AG04450 (cell line): ENCODE results near the gene DNPH1. TPM values are rescaled to one million over a fixed set of nuclear protein-coding genes. Genes with fewer than 3 reads are reported as not detected.

Source experiments
- CTCF ChIA-PET: fragments of 300-600, 350-600 bp; formaldehyde crosslinking; extraction: SDS; loops from one replicate; lab custom pipeline; 2022; ENCODE audit warnings: antibody characterized with exemption, inconsistent platforms; lab: Charles Lee
- POLR2A ChIA-PET: fragments of 350-600 bp; formaldehyde crosslinking; extraction: SDS; loops from one replicate; lab custom pipeline; 2021; ENCODE audit warnings: antibody characterized with exemption, inconsistent platforms; lab: Yijun Ruan, JAX
- DNase-seq: peaks from one replicate; pipeline ENCODE4 v3.0.0-alpha.2; 2011; ENCODE audit warnings: low read depth, low spot score
- H3K27ac ChIP-seq: one replicate; pipeline ENCODE4 v1.5.1; 2012; ENCODE audit warnings: low read depth, low read length, control low read depth
- H3K27me3 ChIP-seq: one replicate; pipeline ENCODE4 v1.6.0; 2012; ENCODE audit warnings: low read length; ENCODE audit not compliant: control insufficient read depth, insufficient read depth
- H3K4me3 ChIP-seq: 2 replicates; pipeline ENCODE4 v1.5.1; 2011; ENCODE audit warnings: mild to moderate bottlenecking, low read depth, low read length, control low read depth
- H3K9me3 ChIP-seq: 2 replicates; pipeline ENCODE4 v1.5.1; 2012; ENCODE audit warnings: low read length; ENCODE audit not compliant: control insufficient read depth, insufficient read depth
- polyA plus RNA-seq: library from polyadenylated mRNA; depleted of rRNA; stranded (reverse); fragments of >200 nt; gene quantifications from 2 replicates; pipeline ENCODE4 v1.2.3, GENCODE V29; 2011
- TF ChIP-seq, protein P1 (sequence below): IDR thresholded peaks from 2 replicates; pipeline ENCODE4 v1.5.1; 2011; ENCODE audit warnings: low read depth, low read length, control low read depth, inconsistent platforms

DNPH1 gene
- polyA plus RNA-seq, 1 experiment = 36.9 TPM

DNA sequence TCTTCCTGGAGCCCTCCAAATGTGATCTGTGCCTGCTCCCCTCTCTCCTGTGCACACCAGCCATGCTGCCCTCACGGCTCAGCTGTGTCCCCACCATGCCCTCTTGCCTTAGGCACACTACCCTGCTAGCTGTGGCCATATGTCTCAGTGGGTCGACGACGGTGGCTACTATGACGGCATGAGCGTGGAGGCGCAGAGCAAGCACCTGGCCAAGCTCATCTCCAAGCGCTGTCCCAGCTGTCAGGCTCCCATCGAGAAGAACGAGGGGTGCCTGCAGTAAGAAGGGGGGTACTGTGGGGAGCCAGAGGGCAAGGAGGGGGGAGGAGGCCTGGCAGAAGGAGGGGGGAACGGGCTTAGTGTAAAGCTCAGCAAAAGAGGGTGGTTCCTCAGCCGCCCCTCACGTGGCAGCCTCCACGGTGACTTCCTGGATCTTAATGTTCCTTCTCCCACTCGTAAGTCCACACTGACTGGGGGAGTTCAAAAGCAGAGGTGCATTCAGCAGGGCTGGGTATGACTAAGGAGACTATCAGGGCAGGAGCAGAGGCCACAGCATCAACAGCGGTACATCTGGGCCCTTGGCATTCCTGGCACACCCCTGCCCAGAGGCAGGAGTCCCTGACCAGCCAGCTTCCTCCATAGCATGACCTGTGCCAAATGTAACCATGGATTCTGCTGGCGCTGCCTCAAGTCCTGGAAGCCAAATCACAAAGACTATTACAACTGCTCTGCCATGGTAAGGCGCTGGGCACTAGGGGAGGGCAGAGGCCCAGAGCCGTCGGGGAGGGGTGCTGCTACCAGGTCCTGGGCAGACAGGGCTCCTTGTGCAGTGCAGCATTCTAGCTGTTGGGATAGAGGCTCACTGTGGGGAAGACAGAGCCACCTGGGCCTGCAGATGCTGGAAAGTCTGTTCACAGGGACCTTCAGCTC lies 8.0 kb downstream of the DNPH1 start:
- Histone ChIP-seq H3K9me3 (no peaks in the 10 kb centered on the region), H3K4me3 (no peak overlapping the region), H3K27me3 (no peaks in the 10 kb centered on the region), H3K27ac (no peak overlapping the region)
- POLR2A ChIA-PET = interaction anchor here (0.9 to 1.7 kb wide), 2 partner anchors 8 to 47 kb away, joined by 3 to 6 read pairs; partner anchors contain the start of gene DNPH1
- TF ChIP-seq, protein P1, sequence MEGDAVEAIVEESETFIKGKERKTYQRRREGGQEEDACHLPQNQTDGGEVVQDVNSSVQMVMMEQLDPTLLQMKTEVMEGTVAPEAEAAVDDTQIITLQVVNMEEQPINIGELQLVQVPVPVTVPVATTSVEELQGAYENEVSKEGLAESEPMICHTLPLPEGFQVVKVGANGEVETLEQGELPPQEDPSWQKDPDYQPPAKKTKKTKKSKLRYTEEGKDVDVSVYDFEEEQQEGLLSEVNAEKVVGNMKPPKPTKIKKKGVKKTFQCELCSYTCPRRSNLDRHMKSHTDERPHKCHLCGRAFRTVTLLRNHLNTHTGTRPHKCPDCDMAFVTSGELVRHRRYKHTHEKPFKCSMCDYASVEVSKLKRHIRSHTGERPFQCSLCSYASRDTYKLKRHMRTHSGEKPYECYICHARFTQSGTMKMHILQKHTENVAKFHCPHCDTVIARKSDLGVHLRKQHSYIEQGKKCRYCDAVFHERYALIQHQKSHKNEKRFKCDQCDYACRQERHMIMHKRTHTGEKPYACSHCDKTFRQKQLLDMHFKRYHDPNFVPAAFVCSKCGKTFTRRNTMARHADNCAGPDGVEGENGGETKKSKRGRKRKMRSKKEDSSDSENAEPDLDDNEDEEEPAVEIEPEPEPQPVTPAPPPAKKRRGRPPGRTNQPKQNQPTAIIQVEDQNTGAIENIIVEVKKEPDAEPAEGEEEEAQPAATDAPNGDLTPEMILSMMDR = no peak
- DNase-seq = no peak
- CTCF ChIA-PET = no interaction called here

DNA sequence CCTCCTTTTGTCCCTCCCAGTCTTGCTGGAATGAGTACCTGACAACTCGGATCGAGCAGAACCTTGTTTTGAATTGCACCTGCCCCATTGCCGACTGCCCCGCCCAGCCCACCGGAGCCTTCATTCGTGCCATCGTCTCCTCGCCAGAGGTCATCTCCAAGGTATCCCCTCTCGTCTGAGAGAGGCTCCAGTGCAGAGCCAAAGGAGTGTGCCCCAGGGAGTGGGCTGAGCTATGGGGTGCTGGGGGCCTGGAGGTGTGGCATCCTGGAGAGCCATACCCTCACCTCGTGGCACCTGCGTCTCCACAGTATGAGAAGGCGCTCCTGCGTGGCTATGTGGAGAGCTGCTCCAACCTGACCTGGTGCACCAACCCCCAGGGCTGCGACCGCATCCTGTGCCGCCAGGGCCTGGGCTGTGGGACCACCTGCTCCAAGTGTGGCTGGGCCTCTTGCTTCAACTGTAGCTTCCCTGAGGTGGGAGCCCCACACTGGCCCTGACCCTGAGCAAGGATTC lies 8.8 kb downstream of the DNPH1 start:
- ChIA-PET POLR2A (interaction anchor here (0.9 to 1.7 kb wide), 2 partner anchors 9 to 46 kb away, joined by 3 to 6 read pairs; partner anchors contain the start of gene DNPH1), CTCF (no interaction called here)
- DNase-seq = no peak
- TF ChIP-seq, protein P1 = no peak
- no peaks in the 10 kb centered on the region for H3K27me3 ChIP-seq
- H3K27ac ChIP-seq = no peak overlapping the region
- no peak overlapping the region for H3K4me3 ChIP-seq
- H3K9me3 ChIP-seq = no peaks in the 10 kb centered on the region

DNA sequence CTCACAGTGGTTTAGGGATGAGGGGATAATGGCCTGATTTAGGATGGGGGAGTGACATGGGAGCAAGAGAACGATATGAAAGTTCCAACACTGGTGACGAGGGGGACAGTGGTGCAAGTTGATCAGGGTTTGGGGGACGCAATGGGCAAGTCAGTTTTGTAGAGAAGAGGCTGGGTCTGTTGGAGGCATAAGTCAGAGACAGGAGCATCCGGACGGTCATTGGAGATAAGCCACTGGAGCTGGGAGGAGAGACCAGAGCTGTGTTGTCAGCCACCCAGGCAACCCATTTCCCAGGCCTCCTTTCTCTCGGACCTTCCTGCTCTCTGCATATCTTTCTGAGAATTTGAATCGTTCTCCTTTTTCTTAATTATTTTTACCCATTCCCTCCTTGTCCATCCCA lies 9.5 kb downstream of the DNPH1 start:
- Histone ChIP-seq H3K9me3 (no peaks in the 10 kb centered on the region), H3K27me3 (no peaks in the 10 kb centered on the region), H3K27ac (no peak overlapping the region), H3K4me3 (no peak overlapping the region)
- POLR2A ChIA-PET = interaction anchor here (1.2 to 1.7 kb wide), 2 partner anchors 9 to 18 kb away, joined by 3 to 6 read pairs; partner anchors contain the start of gene DNPH1
- DNase-seq = no peak
- CTCF ChIA-PET = no interaction called here
- TF ChIP-seq, protein P1 = no peak

DNA sequence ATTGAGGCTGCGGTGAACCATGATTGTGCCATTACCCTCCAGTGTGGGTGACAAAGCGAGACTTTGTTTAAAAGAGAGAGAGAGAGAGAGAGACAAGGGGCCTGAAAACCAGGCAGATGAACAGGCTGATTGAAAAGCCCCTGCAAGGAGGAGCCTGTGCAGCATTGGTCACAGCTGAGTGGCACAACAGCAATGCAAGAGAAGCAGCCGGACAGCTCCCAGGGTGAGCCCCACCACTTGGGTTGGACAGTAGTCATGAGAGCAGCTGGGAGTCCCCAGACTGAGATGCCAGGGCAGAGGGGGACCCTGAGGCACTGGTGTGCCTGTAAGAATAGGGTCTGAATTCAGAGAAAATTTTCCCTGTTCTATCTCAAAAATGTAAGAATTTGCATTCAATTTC lies 10.2 kb downstream of the DNPH1 start:
- DNase-seq = no peak
- ChIA-PET POLR2A (interaction anchor here (1.2 kb wide), 1 partner anchor 19 kb away, joined by 3 read pairs; no protein-coding TSS in a partner anchor), CTCF (interaction anchor here (1.7 kb wide), 1 partner anchor 10 kb away, joined by 7 read pairs; the partner anchor contains the start of gene DNPH1)

More for the DNA sequence above, 10.2 kb downstream of the DNPH1 start:
- H3K4me3 ChIP-seq = no peak overlapping the region
- no peaks in the 10 kb centered on the region for H3K27me3 ChIP-seq
- no peak overlapping the region for H3K27ac ChIP-seq
- TF ChIP-seq, protein P1 = no peak
- H3K9me3 ChIP-seq = no peaks in the 10 kb centered on the region
